Tibial nerve (tissue), 4 donors: ENCODE measurements around the gene SPATA6L. TPM values are rescaled to one million over a fixed set of nuclear protein-coding genes. Genes with fewer than 3 reads are reported as not detected.

ENCODE experiments used
- DNase-seq, 2 donors: peaks; one replicate each; pipeline ENCODE4 v3.0.0-alpha.2; 2019; ENCODE audit warnings: low spot score in 2 of 2
- H3K27ac ChIP-seq, 4 donors: fragments of 200-600 bp; sonication (generic) in 3 of 4; one replicate each; pipeline ENCODE4 v1.5.1; 2017 to 2019; ENCODE audit warnings: mild to moderate bottlenecking in 1 of 4
- H3K27me3 ChIP-seq, 2 donors: fragments of 200-600 bp; sonication (generic) in 1 of 2; one replicate each; pipeline versions ENCODE4 v1.5.1 to v1.6.0; 2017 to 2019
- H3K36me3 ChIP-seq, 3 donors: fragments of 200-600 bp; sonication (generic); one replicate each; pipeline ENCODE4 v1.5.1; 2018 to 2019
- H3K4me1 ChIP-seq, 4 donors: fragments of 200-600 bp; sonication (generic) in 3 of 4; one replicate each; pipeline ENCODE4 v1.5.1; 2017 to 2019
- H3K4me3 ChIP-seq, 4 donors: fragments of 200-600 bp; sonication (generic) in 3 of 4; one replicate each; pipeline ENCODE4 v1.5.1; 2017 to 2019; ENCODE audit warnings: mild to moderate bottlenecking in 1 of 4, moderate library complexity in 1 of 4
- H3K9me3 ChIP-seq, 4 donors: fragments of 200-600 bp; sonication (generic) in 3 of 4; one replicate each; pipeline ENCODE4 v1.5.1; 2017 to 2019
- EP300 ChIP-seq, 2 donors: sonication (generic); formaldehyde crosslinking; IDR thresholded peaks; one replicate each; pipeline ENCODE4 v1.6.1; 2017; ENCODE audit warnings: antibody characterized with exemption in 2 of 2, mild to moderate bottlenecking in 1 of 2
- POLR2A ChIP-seq, 2 donors: fragments of 450-650 bp; IDR thresholded peaks; one replicate each; pipeline ENCODE4 v1.6.1; 2017; ENCODE audit warnings: antibody characterized with exemption in 2 of 2, mild to moderate bottlenecking in 2 of 2, moderate library complexity in 2 of 2
- WGBS, 2 donors: methylation state at CpG; one replicate each; pipeline ENCODE4 v1.1.5; 2018; 5-methylcytosine and 5-hydroxymethylcytosine counted together
- total RNA-seq, 4 donors: library from RNA; depleted of rRNA; stranded (reverse); fragments of >200 nt; gene quantifications; one replicate each; pipeline ENCODE4 v1.1.0, GENCODE V29; 2016
- TF ChIP-seq, protein P1 (sequence below), 5 experiments: fragments of 200-600 bp in 3 of 5; fragments of 450-650 bp in 2 of 5; sonication (generic) in 3 of 5; IDR thresholded peaks; one replicate each; pipeline ENCODE4 v1.5.1; 2016 to 2019; ENCODE audit warnings: antibody characterized with exemption in 5 of 5, mild to moderate bottlenecking in 3 of 5, moderate library complexity in 2 of 5

The SPATA6L gene
- total RNA-seq, 4 donors from 2014 or later: 1.3 to 5.4 (median 3.8) TPM

GRCh38 chr9:4584636-4585035, 81.6 kb downstream of the SPATA6L start:
- TF ChIP-seq, protein P1, sequence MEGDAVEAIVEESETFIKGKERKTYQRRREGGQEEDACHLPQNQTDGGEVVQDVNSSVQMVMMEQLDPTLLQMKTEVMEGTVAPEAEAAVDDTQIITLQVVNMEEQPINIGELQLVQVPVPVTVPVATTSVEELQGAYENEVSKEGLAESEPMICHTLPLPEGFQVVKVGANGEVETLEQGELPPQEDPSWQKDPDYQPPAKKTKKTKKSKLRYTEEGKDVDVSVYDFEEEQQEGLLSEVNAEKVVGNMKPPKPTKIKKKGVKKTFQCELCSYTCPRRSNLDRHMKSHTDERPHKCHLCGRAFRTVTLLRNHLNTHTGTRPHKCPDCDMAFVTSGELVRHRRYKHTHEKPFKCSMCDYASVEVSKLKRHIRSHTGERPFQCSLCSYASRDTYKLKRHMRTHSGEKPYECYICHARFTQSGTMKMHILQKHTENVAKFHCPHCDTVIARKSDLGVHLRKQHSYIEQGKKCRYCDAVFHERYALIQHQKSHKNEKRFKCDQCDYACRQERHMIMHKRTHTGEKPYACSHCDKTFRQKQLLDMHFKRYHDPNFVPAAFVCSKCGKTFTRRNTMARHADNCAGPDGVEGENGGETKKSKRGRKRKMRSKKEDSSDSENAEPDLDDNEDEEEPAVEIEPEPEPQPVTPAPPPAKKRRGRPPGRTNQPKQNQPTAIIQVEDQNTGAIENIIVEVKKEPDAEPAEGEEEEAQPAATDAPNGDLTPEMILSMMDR (IDR thresholded peaks at IDR 0.05): no peak
- no peak for TF ChIP-seq POLR2A (IDR thresholded peaks at IDR 0.05)
- no peak for TF ChIP-seq EP300 (IDR thresholded peaks at IDR 0.05)
- 94 to 95% methylated on average over 1 of the region's 1 CpG for WGBS, 2 donors
- no peak overlapping the region for H3K27ac ChIP-seq
- H3K4me1 ChIP-seq: peaks cover 0 to 4% (median 0%) of the 10 kb centered on the region in 4 donors
- DNase-seq: no peak
- no peak overlapping the region for H3K4me3 ChIP-seq
- peaks cover 0 to 13% (median 0%) of the 10 kb centered on the region in 3 donors for H3K36me3 ChIP-seq
- no peaks in the 10 kb centered on the region for H3K9me3 ChIP-seq
- no peaks in the 10 kb centered on the region for H3K27me3 ChIP-seq

GRCh38 chr9:4583001-4583400, 83.3 kb downstream of the SPATA6L start:
- Histone ChIP-seq H3K27ac (no peak overlapping the region), H3K4me1 (peaks cover 0 to 7% (median 0%) of the 10 kb centered on the region in 4 donors), H3K9me3 (no peaks in the 10 kb centered on the region), H3K27me3 (no peaks in the 10 kb centered on the region), H3K36me3 (peaks cover 0 to 13% (median 0%) of the 10 kb centered on the region in 3 donors), H3K4me3 (no peak overlapping the region)
- no peak for DNase-seq
- 93 to 97% methylated on average over 10 to 12 of the region's 12 CpGs for WGBS, 2 donors
- no peak for TF ChIP-seq POLR2A (IDR thresholded peaks at IDR 0.05)
- no peak for TF ChIP-seq EP300 (IDR thresholded peaks at IDR 0.05)
- TF ChIP-seq, protein P1 (IDR thresholded peaks at IDR 0.05): no peak

DNA sequence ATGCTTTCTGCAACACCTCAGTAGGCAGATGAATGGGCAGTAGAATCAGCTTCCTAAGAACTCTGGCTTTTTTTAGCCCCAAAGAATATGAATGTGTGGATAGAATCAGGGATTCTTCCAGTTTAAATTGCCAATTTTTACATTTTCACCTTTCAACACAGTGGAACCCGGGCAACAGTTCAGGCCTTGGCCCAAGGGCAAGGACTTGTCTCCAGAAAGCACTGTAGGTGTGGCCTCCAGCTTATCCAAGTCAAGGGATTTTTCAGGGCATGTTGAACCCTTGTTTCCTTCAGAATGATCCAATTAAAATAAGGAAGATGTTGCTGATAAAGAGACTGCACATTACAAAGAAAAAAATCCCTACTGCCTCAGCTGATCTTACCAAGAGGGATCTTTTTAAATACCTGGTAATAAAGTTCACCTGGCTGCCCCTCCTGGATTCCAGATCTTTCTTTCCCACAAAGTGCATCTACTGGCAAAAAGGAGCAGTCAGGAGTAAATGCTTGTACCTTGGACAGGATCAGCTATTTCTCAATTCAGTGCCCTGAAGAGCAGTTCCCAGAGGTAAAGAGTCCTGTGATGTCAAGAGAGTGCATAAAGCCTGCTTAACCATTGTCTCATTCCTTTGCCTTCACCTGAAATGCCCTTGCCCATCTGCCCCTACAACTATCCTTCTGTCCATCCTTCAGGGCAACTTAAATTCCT, 84.3 kb downstream of the SPATA6L start:
- H3K27ac ChIP-seq: no peak overlapping the region
- TF ChIP-seq, protein P1 (IDR thresholded peaks at IDR 0.05): no peak
- no peak for TF ChIP-seq EP300 (IDR thresholded peaks at IDR 0.05)
- no peak for TF ChIP-seq POLR2A (IDR thresholded peaks at IDR 0.05)
- no peak overlapping the region for H3K4me3 ChIP-seq
- WGBS, 2 donors: 64 to 70% methylated on average over 1 of the region's 1 CpG
- H3K36me3 ChIP-seq: peaks cover 0 to 13% (median 0%) of the 10 kb centered on the region in 3 donors
- H3K9me3 ChIP-seq: no peaks in the 10 kb centered on the region
- DNase-seq: no peak
- no peaks in the 10 kb centered on the region for H3K27me3 ChIP-seq
- peaks cover 0 to 7% (median 0%) of the 10 kb centered on the region in 4 donors for H3K4me1 ChIP-seq

DNA sequence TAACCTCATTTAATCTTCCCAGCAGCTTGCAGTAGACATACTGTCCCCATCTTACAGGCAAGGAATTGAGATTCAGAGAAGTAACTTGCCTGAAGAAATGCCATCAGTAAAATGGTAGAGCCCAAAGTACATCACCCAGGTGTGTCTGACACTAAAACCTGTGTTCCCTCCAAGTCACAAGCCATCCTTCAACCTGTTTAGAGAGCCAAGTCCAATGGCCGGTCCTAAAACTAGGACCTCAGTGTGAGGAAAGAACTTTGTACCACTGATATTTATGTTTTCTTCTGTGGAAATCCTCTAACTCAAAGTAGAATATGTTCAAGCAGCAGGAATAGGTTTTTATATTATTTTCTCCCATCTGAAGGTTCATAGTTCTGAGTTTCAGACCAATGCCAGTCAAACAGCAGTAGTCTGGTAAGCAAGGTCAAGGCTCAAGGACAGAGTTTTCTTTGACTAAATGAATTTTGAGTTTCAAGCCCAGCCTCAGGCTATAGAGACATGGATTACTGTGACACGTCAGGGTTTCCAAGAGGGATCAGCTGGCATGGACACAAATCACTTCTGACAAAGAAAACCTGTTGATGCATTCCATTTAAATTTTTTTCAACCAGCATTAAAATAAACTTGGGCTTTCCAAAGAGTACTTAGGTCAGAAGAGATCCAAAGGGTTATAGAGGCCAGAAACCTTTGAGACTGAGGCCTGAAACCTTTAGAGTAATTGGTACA, 85.1 kb downstream of the SPATA6L start:
- Histone ChIP-seq H3K36me3 (peaks cover 0 to 20% (median 0%) of the 10 kb centered on the region in 3 donors), H3K27ac (no peak overlapping the region), H3K4me1 (peaks cover 0 to 7% (median 0%) of the 10 kb centered on the region in 4 donors), H3K9me3 (no peaks in the 10 kb centered on the region), H3K27me3 (no peaks in the 10 kb centered on the region), H3K4me3 (no peak overlapping the region)
- DNase-seq: no peak
- 81 to 92% methylated on average over 2 of the region's 2 CpGs for WGBS, 2 donors
- TF ChIP-seq, protein P1 (IDR thresholded peaks at IDR 0.05): no peak
- TF ChIP-seq EP300 (IDR thresholded peaks at IDR 0.05): no peak
- TF ChIP-seq POLR2A (IDR thresholded peaks at IDR 0.05): no peak

DNA sequence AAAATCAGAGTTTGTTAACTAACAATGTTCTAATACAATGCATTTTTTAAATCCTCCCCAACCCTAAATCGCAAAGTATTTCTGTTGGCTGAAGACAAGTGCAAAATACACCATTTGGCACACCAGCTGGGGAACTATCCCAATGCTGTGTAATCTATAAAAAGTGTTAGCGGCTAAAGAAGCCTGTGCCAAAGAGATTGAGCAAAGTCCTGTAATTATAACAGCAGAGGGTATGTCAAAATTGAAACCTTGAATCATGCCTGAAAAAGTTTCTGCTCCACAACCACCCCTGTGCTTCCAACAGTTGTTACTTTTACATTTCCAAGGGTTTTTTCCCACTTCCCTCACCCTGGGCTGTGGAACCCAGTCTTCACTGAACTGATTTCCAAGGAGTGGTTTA, 87.3 kb downstream of the SPATA6L start:
- Histone ChIP-seq H3K27me3 (no peaks in the 10 kb centered on the region), H3K4me1 (peaks cover 0 to 7% (median 0%) of the 10 kb centered on the region in 4 donors), H3K9me3 (no peaks in the 10 kb centered on the region), H3K4me3 (no peak overlapping the region), H3K27ac (peak overlapping the region in 1 of 4 donors; percentile 60), H3K36me3 (peaks cover 0 to 24% (median 0%) of the 10 kb centered on the region in 3 donors)
- no peak for DNase-seq
- TF ChIP-seq POLR2A (IDR thresholded peaks at IDR 0.05): no peak
- no peak for TF ChIP-seq EP300 (IDR thresholded peaks at IDR 0.05)
- TF ChIP-seq, protein P1 (IDR thresholded peaks at IDR 0.05): no peak
- WGBS, 2 donors: 62 to 75% methylated on average over 2 of the region's 2 CpGs
